VCaP (cell line): ENCODE data around the gene KDM7A.

Experiments
- H3K27ac ChIP-seq: fragments of 450-650 bp; 2 replicates; pipeline ENCODE4 v1.5.1; 2017
- CTCF ChIP-seq: fragments of 450-650 bp; conservative IDR thresholded peaks from 2 replicates; pipeline ENCODE4 v1.5.1; 2017; ENCODE audit warnings: mild to moderate bottlenecking, moderate library complexity

The KDM7A gene

DNA sequence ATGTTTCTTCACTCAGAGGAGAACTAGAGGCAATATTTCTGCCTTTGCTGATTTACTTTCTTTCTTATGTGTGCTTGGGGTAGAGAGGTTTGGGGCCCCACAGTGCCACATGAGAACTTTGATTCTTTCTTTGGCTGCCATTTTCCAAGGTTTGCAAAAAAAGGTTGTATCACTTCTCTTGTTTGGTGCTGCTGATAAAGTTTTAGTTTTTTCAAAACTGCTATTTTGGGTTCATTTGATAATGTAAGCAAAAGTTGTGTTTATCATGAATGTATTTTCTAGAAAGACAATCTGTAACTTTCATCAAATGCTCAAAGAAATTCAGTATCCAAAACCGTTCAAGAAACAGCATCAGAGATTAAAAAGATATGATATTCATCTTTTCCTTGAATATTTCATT lies 83.4 kb downstream of the KDM7A start:
- H3K27ac ChIP-seq, result no peak overlapping the region
- no peak for TF ChIP-seq CTCF

DNA sequence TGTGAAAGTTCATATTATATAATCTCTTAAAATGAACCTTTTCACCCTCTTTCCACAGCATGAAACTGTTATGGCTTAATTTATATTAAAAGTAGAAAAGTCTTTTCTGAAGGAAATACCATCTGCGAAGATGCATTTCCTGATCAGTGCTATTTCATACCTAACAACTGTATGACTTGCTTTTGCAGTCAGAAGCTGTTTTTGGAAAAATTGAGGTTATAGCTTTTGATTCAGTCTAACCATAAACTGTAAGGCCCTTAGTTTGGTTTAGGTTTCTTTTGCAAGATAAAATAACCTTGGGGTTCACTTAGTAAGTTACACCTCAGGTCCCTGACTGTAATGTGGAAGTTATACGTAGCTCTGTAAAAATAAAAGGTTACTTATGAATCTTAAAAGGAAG lies 91.3 kb downstream of the KDM7A start:
- H3K27ac ChIP-seq, result no peak overlapping the region
- no peak for TF ChIP-seq CTCF

- no peak overlapping the region for H3K27ac ChIP-seq
- TF ChIP-seq CTCF, result no peak
These were observed 91.8 kb downstream of the KDM7A start for GRCh38 chr7:140084972-140085371.

DNA sequence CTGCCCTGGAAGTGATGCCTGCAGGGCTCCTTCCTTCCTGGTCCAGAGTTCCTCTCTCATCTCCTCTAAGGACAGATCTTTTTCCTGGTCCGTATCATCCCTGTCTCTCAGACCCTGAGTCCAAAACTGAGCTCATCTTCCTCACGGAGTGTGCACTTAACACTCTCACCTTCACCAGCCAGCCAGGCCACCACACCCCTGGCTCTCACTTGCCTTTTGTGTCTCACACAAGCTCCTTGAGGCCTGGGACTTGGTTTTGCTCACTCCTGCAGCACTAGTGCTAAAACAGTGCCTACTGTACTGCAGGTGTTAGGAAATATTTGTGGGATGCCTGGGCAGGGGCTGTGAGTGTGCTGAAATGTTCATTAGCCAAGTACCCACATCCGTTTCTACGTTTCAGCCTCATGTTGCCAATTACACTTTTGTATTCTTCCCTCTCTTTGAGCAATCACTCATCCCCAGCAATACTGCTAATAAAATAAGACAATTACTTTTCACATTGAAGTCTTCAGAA lies 92.6 kb downstream of the KDM7A start:
- no peak for TF ChIP-seq CTCF
- H3K27ac ChIP-seq, result no peak overlapping the region

- no peak for TF ChIP-seq CTCF
- H3K27ac ChIP-seq, result no peak overlapping the region
These were observed 94.0 kb downstream of the KDM7A start for GRCh38 chr7:140082770-140083169.

GRCh38 chr7:140081774-140082425 lies 94.9 kb downstream of the KDM7A start:
- no peak for TF ChIP-seq CTCF
- H3K27ac ChIP-seq, result no peak overlapping the region

- no peak overlapping the region for H3K27ac ChIP-seq
These were observed 95.9 kb downstream of the KDM7A start for GRCh38 chr7:140080919-140081318.

More at GRCh38 chr7:140080919-140081318, 95.9 kb downstream of the KDM7A start:
- no peak for TF ChIP-seq CTCF
